ENCODE results near the gene ROR2. TPM values are rescaled to one million over a fixed set of nuclear protein-coding genes. Genes with fewer than 3 reads are reported as not detected.

The ROR2 gene
- total RNA-seq, 1 donor from 2014 or later, result 0.74 TPM

DNA sequence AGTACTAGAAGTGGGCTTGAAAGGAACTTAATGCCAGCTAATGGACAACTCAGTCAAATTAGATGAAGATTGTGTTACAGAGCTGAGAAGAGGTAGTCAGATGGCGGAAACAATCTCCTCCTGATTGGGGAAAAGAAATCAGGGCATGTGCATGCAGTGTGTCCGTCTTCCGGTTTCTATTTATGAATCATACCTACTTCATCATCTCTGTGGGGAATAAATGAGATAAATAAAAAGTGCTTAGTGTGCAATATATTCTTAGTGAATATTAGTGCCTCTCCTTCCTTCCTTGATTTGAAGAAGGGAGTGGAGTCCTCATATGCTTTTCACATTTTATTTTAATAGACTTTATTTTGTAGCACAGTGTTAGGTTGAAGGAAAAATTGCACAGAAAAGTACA, 417.7 kb downstream of the ROR2 start:
- H3K36me3 ChIP-seq, result no peaks in the 10 kb centered on the region

DNA sequence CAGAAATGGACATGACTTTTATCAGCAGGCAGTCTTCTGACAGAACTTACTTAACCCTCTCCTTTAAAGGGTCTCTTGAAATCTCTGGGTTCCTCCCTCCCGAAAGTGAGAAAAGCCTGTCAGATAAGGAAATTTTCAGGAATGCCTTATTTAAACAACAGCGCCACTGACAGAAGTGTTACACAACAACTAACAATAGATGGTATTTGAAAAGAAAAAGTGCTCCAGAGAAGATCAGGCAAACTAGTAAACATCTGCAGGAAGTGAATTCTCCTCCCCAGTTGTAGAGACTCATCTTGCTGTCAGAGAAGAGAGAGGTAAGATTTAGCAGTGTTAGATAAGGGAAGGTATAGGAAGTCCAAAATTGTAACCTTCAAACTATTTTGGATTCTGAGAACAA, 419.2 kb downstream of the ROR2 start:
- Histone ChIP-seq H3K36me3 (no peaks in the 10 kb centered on the region), H3K27me3 (ENCODE audit: low read depth) (peaks cover 15% of the 10 kb centered on the region), H3K27ac (replicated peaks) (no peak overlapping the region), H3K9me3 (replicated peaks) (peaks cover 17% of the 10 kb centered on the region), H3K4me3 (no peak overlapping the region), H3K4me1 (no peaks in the 10 kb centered on the region)
- intact Hi-C loops (cut with micrococcal nuclease), result loop anchor here (10.0 kb wide), 1 partner anchor 56 kb away; no protein-coding TSS in a partner anchor
- TF ChIP-seq, protein P1, sequence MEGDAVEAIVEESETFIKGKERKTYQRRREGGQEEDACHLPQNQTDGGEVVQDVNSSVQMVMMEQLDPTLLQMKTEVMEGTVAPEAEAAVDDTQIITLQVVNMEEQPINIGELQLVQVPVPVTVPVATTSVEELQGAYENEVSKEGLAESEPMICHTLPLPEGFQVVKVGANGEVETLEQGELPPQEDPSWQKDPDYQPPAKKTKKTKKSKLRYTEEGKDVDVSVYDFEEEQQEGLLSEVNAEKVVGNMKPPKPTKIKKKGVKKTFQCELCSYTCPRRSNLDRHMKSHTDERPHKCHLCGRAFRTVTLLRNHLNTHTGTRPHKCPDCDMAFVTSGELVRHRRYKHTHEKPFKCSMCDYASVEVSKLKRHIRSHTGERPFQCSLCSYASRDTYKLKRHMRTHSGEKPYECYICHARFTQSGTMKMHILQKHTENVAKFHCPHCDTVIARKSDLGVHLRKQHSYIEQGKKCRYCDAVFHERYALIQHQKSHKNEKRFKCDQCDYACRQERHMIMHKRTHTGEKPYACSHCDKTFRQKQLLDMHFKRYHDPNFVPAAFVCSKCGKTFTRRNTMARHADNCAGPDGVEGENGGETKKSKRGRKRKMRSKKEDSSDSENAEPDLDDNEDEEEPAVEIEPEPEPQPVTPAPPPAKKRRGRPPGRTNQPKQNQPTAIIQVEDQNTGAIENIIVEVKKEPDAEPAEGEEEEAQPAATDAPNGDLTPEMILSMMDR (IDR thresholded peaks at IDR 0.05; ENCODE audit: borderline replicate concordance), result no peak
- DNase-seq, result no peak

More for the DNA sequence above, 417.7 kb downstream of the ROR2 start:
- intact Hi-C loops (cut with micrococcal nuclease), result loop anchor here (10.0 kb wide), 1 partner anchor 58 kb away; no protein-coding TSS in a partner anchor
- Histone ChIP-seq H3K27me3 (ENCODE audit: low read depth) (peaks cover 15% of the 10 kb centered on the region), H3K9me3 (replicated peaks) (peaks cover 4% of the 10 kb centered on the region), H3K4me3 (no peak overlapping the region), H3K27ac (replicated peaks) (no peak overlapping the region), H3K4me1 (no peaks in the 10 kb centered on the region)
- no peak for DNase-seq
- TF ChIP-seq, protein P1 (IDR thresholded peaks at IDR 0.05; ENCODE audit: borderline replicate concordance), result no peak

DNA sequence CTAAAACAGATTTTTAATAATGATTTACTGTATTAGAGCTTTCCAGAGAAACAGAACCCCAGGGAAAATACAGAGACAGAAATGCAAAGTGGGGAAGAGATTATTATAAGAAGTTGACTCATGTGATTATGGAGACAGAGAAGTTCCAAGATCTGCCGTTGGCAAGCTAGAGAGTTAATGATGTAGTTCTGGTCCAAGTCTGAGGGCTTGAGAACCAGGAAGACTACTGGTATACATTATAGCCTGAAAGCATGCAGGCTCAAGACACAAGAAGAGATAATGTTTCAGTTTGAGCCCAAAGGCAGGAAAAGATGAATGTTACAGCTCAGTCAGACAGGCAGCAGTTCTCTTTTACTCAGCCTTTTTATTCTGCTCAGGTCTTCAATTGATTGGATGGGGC, 427.5 kb downstream of the ROR2 start:
- peaks cover 32% of the 10 kb centered on the region for H3K9me3 ChIP-seq (replicated peaks)
- no peak overlapping the region for H3K27ac ChIP-seq (replicated peaks)
- H3K4me1 ChIP-seq, result no peaks in the 10 kb centered on the region
- H3K4me3 ChIP-seq, result no peak overlapping the region
- DNase-seq, result no peak
- H3K27me3 ChIP-seq (ENCODE audit: low read depth), result no peaks in the 10 kb centered on the region
- TF ChIP-seq, protein P1 (IDR thresholded peaks at IDR 0.05; ENCODE audit: borderline replicate concordance), result no peak
- intact Hi-C loops (cut with micrococcal nuclease), result no loop called here
- no peaks in the 10 kb centered on the region for H3K36me3 ChIP-seq

DNA sequence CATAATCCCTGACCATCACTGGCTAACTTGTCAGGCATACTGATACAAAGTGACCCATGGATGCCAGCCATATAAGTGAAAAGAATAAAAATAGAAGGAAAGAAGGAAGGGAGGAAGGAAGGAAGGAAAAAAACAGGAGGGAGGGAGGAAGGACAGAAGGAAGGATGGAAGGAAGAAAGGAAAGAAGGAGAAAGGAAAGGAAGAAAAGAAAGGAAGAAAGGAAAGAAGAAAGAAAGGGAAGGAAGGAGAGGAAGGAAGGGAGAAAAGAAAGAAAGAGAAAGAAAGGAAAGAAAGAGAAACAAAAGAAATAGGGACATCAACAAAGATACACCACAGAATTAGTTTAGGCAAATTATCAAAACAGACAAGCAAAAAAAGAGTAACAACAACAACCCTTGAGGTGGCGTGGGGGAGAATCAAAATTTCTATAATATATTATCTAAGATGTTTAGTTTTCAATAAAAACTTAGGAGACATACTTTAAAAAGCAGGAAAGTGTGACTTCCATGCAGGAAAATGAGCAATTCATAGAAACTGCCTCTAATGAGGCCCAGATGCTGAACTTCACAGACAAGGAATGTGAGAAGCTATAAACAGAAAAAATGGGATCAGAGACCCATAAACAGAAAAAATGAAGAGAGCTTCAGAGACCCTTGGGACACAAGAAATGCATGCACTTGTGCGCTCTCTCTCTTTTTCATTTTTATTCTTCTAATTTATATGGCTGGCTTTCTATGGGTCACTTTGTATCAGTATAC, 430.3 kb downstream of the ROR2 start:
- H3K4me3 ChIP-seq, result no peak overlapping the region
- H3K27ac ChIP-seq (replicated peaks), result no peak overlapping the region
- no peaks in the 10 kb centered on the region for H3K27me3 ChIP-seq (ENCODE audit: low read depth)
- TF ChIP-seq, protein P1 (IDR thresholded peaks at IDR 0.05; ENCODE audit: borderline replicate concordance), result no peak
- intact Hi-C loops (cut with micrococcal nuclease), result no loop called here
- H3K4me1 ChIP-seq, result peaks cover 3% of the 10 kb centered on the region
- DNase-seq, result no peak
- no peaks in the 10 kb centered on the region for H3K36me3 ChIP-seq
- H3K9me3 ChIP-seq (replicated peaks), result peaks cover 11% of the 10 kb centered on the region

DNA sequence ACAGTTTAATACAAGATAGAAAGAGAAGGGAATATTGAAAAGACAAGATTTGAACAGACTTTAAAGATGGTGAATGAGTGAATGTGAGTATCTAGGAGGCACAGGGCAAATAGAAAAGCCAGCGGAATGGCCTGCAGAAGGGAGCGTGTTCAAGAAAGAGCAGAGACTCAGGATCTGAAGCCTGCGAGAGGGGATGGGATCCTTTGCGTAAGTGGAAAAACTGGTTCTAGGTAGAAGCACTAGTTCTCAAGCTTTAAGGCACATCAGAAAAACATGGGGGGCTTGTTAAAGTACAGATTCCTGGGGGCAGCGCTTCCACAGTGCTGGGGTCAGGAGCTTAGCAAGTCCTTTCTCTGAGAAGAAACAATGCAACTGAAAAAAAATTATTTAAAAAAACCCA, 431.6 kb downstream of the ROR2 start:
- H3K36me3 ChIP-seq, result no peaks in the 10 kb centered on the region
- peaks cover 7% of the 10 kb centered on the region for H3K9me3 ChIP-seq (replicated peaks)
- peaks cover 4% of the 10 kb centered on the region for H3K4me1 ChIP-seq
- H3K27me3 ChIP-seq (ENCODE audit: low read depth), result no peaks in the 10 kb centered on the region
- intact Hi-C loops (cut with micrococcal nuclease), result no loop called here
- no peak overlapping the region for H3K27ac ChIP-seq (replicated peaks)
- TF ChIP-seq, protein P1 (IDR thresholded peaks at IDR 0.05; ENCODE audit: borderline replicate concordance), result no peak
- no peak for DNase-seq
- H3K4me3 ChIP-seq, result no peak overlapping the region

All from left ventricle myocardium inferior (tissue), 1 donor.